ENCODE data around the gene IL3RA.
"Not testable (repeated sequence)": the region's sequence is repeated elsewhere in the genome, so short reads cannot be mapped to it uniquely, and the experiment has no call there.

The IL3RA gene

GRCh38 chrX:1420371-1420770, 83.8 kb downstream of the IL3RA start:
- no peak for TF ChIP-seq CTCF (conservative IDR thresholded peaks at IDR 0.05)
- H3K27ac ChIP-seq, result no peak overlapping the region

- TF ChIP-seq CTCF (conservative IDR thresholded peaks at IDR 0.05), result no peak
Observed at GRCh38 chrX:1421433-1422134, 85.0 kb downstream of the IL3RA start.

GRCh38 chrX:1422135-1422465, 85.5 kb downstream of the IL3RA start:
- no peak overlapping the region for H3K27ac ChIP-seq
- no peak for TF ChIP-seq CTCF (conservative IDR thresholded peaks at IDR 0.05)

More at GRCh38 chrX:1421433-1422134, 85.0 kb downstream of the IL3RA start:
- H3K27ac ChIP-seq, result no peak overlapping the region

- H3K27ac ChIP-seq, result no peak overlapping the region
- no peak for TF ChIP-seq CTCF (conservative IDR thresholded peaks at IDR 0.05)
Observed at GRCh38 chrX:1423215-1423614, 86.6 kb downstream of the IL3RA start.

- TF ChIP-seq CTCF (conservative IDR thresholded peaks at IDR 0.05), result no peak
- H3K27ac ChIP-seq, result no peak overlapping the region
Observed at GRCh38 chrX:1424147-1424851, 87.7 kb downstream of the IL3RA start.

- no peak overlapping the region for H3K27ac ChIP-seq
- TF ChIP-seq CTCF (conservative IDR thresholded peaks at IDR 0.05), result no peak
Observed at GRCh38 chrX:1425381-1425780, 88.8 kb downstream of the IL3RA start.

- H3K27ac ChIP-seq, result not testable (repeated sequence)
Observed at GRCh38 chrX:1426321-1426720, 89.7 kb downstream of the IL3RA start.

- TF ChIP-seq CTCF (conservative IDR thresholded peaks at IDR 0.05), result no peak
- H3K27ac ChIP-seq, result no peak overlapping the region
Observed at GRCh38 chrX:1427756-1428155, 91.2 kb downstream of the IL3RA start.
